GM04504 (cell line): ENCODE measurements around the gene NR2F6.
"Not testable (repeated sequence)": the region's sequence is repeated elsewhere in the genome, so short reads cannot be mapped to it uniquely, and the experiment has no call there.

Experiments used
- DNase-seq: peaks from one replicate; pipeline ENCODE4 v3.0.0-alpha.2; 2012; ENCODE audit warnings: low read depth

NR2F6 gene

GRCh38 chr19:17245535-17245984, at the start of gene NR2F6:
TSS of gene NR2F6 (minus strand) at chr19:17245919. CDS start at chr19:17245220, 699 bp downstream.
- DNase-seq: no peak

- no peak for DNase-seq
Observed at GRCh38 chr19:17294051-17294891, 48.6 kb upstream of the NR2F6 start.

- DNase-seq: no peak
Observed at GRCh38 chr19:17293605-17294004, 47.9 kb upstream of the NR2F6 start.

- peak; percentile 85 for DNase-seq
Observed at GRCh38 chr19:17292301-17293074, 46.8 kb upstream of the NR2F6 start.

- peak; percentile 55 for DNase-seq
Observed at GRCh38 chr19:17289489-17289888, 43.8 kb upstream of the NR2F6 start.

- no peak for DNase-seq
Observed at GRCh38 chr19:17286752-17287151, 41.0 kb upstream of the NR2F6 start.

GRCh38 chr19:17286263-17286662, 40.5 kb upstream of the NR2F6 start:
- DNase-seq: no peak

GRCh38 chr19:17285415-17286135, 39.9 kb upstream of the NR2F6 start:
- no peak for DNase-seq

- no peak for DNase-seq
Observed at GRCh38 chr19:17283504-17283996, 37.8 kb upstream of the NR2F6 start.

GRCh38 chr19:17282488-17283125, 36.9 kb upstream of the NR2F6 start:
- peak; percentile 42 for DNase-seq

GRCh38 chr19:17281391-17282304, 35.9 kb upstream of the NR2F6 start, which contains the start of gene ANKLE1:
TSS of gene ANKLE1 (plus strand) at chr19:17281901. CDS start at chr19:17281921, 20 bp downstream.
- no peak for DNase-seq

GRCh38 chr19:17279436-17279835, 33.7 kb upstream of the NR2F6 start:
- no peak for DNase-seq

- no peak for DNase-seq
Observed at GRCh38 chr19:17275441-17276175, 29.9 kb upstream of the NR2F6 start.

- not testable (repeated sequence) for DNase-seq
Observed at GRCh38 chr19:17274892-17275291, 29.2 kb upstream of the NR2F6 start.

- DNase-seq: no peak
Observed at GRCh38 chr19:17268754-17269153, 23.0 kb upstream of the NR2F6 start.

GRCh38 chr19:17266975-17267788, 21.5 kb upstream of the NR2F6 start, which contains the start of gene BABAM1:
TSS of gene BABAM1 (plus strand) at chr19:17267443. CDS start at chr19:17268807, 1,364 bp downstream.
- DNase-seq: peak; percentile 99

- no peak for DNase-seq
Observed at GRCh38 chr19:17266589-17266974, 20.9 kb upstream of the NR2F6 start.

- no peak for DNase-seq
Observed at GRCh38 chr19:17266026-17266425, 20.3 kb upstream of the NR2F6 start.

GRCh38 chr19:17264641-17264979, 18.9 kb upstream of the NR2F6 start, which contains the start of gene USHBP1:
TSS of gene USHBP1 (minus strand) at chr19:17264745. CDS start at chr19:17264299, 446 bp downstream.
- no peak for DNase-seq
